ENCODE measurements around the gene YEATS4.
"Not testable (repeated sequence)": the region's sequence is repeated elsewhere in the genome, so short reads cannot be mapped to it uniquely, and the experiment has no call there.

YEATS4 gene

DNA sequence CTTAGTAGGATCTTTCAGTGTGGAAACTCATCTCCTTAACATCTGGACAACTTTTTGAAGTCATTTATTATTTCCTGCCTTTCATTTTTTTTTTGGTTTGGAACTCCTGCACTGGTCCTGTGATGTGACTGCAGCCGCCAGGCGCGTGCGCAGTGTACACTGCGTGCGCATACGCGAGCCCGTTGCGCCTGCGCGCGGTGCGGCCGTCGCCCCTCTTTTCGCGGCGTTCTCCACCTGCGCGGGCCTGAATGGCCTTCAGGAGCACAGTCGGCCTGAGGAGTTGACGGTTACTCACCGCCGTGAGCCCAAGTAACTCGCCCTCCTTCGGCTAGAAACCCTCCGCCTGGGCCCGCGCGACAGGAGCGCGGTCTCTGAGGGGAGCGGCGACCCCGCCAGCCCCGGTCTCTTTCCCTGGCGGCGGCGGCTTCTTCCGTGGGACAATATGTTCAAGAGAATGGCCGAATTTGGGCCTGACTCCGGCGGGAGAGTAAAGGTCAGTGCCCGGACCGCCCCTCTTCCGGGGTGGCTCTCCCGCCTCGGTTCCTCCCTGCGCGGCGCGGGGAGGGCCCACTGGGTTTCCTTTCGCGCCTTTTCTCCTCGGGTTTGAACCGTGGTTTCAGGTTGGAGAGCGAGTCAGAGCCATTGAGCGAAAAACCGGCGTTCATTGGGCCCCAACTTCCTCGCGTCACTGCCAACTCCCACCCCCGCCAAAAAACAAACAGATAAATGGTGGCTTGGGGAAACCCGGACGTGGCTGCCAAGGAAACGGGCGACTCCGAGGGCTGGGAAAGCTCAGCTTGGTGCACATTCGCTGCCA, at the start of gene YEATS4:
YEATS4 (plus strand) TSS at position 213 of the 817 bp plus-strand sequence; CDS start at position 443, 230 bp downstream.
- DNase-seq = peak; percentile 96

DNA sequence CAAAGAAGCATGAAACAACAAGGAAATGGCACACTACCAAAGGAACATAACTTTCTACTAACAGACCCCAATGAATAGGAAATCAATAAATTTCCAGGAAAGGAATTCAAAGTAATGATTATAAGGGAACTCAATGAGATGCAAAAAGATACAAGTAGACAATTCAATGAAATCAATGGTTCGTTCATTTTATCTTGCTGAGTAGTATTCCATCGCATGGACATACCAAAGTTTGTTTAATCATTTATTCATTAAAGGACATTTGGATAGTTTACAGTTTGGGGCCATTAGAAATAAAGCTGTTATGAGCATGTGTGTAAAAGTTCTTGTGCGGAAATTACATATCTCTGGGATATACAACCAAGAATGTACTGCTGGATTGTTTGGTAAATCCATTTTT, 46.3 kb upstream of the YEATS4 start:
- DNase-seq = no peak

DNA sequence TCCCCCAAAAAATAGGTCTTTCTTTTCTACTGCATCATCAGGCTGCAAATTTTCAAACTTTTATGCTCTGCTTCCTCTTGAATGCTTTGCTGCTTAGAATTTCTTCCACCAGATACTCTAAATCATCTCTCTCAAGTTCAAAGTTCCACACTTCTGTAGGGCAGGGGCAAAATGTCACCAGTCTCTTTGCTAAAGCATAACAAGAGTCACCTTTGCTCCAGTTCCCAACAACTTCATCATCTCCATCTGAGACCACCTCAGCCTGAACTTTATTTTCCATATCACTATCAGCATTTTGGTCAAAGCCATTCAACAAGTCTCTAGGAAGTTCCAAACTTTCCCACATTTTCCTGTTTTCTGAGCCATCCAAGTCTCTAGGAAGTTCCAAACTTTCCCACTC, 42.8 kb upstream of the YEATS4 start:
- not testable (repeated sequence) for DNase-seq

DNA sequence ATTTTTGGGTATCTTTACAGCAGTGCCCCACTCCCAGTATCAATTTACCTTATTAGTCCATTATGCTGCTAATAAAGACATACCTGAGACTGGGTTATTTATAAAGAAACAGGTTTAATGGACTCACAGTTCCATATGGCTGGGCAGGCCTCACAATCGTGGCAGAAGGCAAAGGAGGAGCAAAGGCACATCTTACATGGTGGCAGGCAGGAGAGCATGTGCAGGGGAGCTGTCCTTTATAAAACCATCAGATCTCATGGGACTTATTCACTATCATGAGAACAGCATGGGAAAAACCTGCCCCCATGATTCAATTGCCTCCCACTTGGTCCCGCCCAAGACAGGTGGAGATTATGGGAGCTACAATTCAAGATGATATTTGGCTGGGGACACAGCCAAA, 42.3 kb upstream of the YEATS4 start:
- DNase-seq = not testable (repeated sequence)

DNA sequence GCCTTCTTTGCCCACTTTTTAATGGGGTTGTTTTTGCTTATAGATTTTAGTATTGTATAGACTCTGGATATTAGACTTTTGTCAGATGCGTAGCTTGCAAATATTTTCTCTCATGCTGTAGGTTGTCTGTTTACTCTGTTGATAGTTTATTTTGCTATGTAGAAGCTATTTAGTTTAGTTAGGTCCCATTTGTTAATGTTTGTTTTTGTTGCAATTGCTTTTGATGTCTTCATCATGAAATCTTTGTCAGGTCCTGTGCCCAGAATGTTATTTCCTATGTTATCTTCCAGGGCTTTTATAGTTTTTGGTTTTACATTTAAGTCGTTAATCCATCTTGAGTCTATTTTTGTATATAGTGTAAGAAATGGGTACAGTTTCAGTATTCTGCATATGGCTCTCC, 41.3 kb upstream of the YEATS4 start:
- DNase-seq = no peak

DNA sequence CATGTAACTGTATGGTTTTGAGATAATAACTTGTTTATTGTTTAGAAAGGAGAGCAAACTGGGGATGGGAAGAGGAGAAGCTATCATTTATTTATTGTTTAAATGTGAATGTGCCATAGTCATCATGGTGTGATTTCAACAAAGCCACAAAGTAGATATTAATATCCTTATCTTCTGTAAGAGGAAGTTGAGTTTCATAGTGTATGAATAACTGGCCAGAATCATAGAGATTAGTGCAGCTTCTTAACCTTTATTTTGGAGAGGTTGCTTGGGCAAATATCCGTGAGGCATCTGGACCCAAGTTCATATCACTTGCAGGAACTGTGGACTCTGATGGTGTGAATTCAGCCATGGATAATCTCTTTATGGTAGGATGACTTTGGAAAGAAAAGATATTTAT, 38.2 kb upstream of the YEATS4 start:
- no peak for DNase-seq

DNA sequence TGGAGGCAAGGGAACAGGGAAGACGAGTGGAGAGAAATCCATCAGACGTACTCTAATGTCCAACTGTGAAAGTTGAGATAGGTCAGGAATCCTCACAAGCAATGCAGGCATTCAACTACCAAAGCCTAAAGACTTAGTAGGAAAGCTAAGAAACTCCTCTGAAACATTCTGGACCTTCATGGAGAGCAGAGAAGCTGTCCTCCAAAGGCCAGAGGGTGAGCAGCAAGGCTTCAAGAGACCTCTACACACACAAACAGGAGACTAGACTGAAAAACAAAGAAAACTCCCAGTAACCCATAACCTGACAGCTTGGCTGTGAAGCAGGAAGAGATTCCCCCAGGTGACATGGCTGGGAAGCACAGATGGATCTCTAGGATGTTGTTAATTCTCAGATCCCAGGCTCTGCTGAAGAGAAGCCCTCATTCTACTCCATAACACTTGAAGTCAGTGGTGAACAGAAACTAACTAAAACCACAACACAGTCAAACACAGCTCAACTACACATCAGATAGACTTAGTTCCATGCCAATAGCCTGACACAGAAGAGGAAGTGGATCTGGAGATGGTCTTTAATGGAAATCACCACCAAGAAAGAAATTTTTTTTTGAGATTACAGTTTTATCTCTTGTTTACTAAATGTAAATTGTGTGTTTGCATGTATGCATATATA, 34.6 kb upstream of the YEATS4 start:
- no peak for DNase-seq

DNA sequence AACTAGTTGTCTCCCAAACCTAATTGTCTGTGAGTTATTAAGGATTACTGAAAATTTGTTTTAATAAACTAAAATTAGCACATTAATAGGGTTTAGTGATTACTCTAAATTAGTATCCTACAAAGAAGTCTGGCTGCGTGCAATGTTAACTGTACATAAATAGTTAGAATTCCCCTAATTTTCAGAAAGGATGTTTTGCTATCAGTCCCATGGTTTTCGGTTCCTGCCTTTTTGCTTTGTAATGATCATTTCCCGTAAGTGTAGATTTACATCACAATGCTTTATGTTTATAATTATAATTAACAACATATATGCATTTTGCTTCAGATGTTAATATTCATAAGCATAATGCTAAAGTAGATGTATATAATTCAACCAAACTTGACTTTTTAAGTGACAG, 31.1 kb upstream of the YEATS4 start:
- DNase-seq = no peak

DNA sequence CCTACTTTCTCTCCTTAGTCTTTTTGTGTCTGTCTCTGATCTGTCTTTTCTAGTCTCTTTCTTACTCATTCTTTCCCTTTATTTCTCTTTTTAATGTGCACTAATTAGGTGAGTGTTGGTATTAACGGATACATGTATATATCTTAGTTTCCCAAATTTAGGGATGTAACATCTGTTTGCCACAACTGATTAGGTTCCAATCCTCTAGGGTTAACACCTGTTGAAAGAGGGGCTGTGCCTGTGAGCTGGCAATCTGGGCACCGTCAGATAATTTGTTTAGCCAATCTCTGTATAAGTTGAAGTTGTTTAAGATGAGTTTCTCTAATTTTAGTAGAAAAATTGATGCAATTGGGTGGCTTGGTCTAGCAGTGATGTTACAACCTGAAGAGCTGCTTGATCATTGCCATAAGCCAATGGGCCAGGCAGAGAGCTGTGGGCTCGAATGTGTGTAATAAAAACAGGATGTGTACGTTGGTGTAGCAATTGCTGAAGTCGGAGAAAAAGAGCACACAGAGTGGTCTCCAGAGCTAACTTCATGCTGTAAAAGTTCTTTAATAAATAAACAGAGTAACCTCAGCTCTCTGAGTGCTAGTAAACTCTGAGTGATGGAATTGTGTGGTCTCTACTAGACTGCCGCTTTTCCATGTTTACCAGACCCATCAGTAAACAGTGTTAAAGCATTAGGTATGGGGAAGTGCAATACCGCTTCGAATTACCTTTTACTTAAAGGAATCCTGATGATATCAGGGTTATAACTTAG, 29.7 kb upstream of the YEATS4 start:
- DNase-seq = no peak

DNA sequence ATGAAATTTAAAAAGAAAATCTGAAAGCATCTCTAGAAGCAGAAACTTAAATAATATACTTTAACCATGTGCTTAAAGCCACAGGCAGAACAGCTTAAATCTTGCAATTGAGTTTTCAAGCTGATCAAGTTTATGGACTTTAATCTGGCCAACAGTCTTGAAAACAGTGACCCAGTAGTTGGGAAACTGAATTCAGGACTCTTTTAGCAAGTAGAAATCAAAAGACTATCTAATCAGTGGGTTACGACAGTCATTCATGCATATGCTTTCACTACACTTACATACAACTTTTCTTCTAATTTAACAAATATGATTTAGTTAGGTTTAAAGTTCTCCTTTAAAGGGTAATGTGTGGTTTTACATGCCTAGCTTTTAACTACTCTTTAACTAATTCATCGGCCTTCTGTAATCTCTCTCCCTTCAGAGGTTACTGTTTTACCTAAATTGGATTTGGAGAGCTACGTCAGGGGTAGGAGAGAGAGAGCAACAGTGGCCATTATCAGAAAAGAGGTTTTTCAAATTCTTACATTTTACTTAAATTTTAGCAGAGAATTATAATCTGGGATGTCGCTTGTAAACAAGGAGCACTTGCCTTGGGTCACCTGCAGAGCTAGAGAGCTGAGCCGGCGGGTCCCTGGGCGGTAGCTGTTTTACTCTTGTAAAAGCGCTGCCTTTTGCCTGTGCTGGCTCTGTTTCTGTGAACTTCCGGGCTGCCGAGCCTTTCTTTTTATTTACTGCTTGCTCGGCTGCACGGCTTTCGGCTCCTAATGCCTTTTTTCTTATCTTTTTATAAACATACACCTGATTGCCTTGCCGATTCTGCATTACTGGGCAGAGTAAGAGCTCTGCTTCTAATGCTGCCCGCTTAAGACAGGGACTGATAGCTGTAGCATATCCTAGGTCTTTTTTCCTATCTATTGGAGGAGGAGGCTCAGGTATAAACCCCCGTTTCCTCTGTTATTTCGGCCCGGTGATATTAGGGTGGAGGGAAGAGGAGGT, 28.8 kb upstream of the YEATS4 start:
- no peak for DNase-seq

DNA sequence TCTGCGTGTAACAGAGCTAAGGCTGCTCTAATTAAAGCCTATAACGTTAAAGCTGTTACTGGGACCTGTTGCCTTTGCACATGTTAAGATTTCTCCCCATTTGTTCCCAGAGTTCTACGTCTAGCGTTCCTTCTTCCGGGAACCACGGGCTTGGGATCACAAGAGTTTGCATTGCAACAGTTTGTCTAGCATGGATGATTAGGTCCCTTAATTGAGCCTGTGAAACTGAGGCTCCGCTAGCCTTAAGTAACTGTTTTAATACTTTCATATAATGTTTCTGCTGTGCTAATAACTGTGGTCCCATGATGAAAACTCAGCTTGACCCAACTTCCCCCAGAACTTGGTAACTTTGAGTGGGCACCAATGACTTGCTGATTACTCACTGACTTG, 28.0 kb upstream of the YEATS4 start:
- no peak for DNase-seq

DNA sequence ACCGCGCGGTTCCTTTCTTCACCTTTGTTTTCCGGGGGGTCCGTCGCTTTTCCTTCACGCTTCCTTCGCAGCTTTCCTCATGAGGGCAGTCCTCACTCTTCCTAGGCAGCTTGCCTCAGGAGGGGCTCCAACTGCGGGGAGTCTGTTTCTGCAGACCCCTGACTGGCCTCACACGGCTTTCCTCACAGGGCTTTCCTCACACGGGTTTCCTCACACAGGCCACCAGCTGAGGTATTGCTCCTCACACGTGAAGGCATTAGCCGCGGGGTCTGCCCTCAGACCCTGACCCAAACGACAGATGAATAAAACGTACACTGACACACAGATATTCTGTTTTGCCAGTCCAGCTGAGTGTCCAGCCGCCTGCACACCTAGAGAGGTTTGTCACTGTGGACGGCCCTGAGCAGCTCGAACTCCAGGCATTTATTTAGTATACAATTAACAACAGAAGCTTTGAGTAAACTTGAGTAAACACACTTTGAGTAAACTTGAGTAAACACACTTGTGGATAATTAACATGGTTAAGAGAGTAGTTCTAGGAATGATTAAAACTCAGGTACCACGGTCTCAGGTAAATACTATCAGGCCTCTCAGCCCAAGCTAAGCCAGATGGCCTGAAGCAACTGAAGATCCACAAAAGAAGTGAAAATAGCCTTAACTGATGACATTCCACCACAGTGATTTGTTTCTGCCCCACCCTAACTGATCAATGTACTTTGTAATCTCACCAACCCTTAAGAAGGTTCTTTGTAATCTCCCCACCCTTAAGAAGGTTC, 27.4 kb upstream of the YEATS4 start:
- DNase-seq = no peak

DNA sequence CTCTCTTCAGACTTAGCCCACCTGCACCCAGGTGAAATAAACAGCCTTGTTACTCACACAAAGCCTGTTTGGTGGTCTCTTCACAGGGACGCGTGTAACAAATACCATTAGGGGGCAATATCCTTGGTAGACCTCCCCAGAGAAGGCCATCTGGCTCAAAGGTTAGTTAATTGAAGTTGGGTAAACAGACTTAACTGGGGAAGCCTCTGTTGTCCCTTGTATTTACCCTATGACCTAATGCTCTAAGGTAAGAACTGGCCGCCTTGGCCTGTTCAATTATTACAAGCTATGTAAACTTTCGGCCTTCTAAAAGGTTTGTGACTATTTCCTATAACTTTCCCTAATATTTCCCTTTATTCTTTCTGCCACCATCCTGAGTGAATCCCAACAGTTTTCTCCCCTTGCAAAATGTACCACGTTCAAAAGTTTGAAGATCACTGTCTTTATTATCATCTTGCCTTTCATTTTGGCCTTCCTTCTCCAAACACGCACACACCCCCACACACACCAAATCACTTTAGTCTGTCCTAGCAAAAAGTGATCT, 26.7 kb upstream of the YEATS4 start:
- DNase-seq = no peak

DNA sequence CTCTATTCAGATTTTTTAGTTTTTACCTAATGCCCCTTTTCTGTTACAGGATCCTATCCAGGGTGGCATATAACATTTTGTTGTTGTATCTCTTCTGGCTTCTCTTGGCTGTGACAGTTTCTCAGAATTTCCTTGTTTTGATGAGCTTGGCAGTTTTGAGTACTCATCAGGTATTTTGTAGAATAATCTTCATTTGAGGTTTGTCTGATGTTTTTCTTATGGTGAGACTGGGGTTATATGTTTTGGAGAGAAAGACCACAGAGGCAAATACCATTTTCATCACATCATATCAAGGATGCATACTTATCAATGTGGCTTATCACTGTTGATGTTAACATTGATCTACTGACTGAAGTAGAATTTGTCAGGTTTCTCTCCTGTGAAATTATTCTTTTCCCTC, 25.4 kb upstream of the YEATS4 start:
- no peak for DNase-seq

DNA sequence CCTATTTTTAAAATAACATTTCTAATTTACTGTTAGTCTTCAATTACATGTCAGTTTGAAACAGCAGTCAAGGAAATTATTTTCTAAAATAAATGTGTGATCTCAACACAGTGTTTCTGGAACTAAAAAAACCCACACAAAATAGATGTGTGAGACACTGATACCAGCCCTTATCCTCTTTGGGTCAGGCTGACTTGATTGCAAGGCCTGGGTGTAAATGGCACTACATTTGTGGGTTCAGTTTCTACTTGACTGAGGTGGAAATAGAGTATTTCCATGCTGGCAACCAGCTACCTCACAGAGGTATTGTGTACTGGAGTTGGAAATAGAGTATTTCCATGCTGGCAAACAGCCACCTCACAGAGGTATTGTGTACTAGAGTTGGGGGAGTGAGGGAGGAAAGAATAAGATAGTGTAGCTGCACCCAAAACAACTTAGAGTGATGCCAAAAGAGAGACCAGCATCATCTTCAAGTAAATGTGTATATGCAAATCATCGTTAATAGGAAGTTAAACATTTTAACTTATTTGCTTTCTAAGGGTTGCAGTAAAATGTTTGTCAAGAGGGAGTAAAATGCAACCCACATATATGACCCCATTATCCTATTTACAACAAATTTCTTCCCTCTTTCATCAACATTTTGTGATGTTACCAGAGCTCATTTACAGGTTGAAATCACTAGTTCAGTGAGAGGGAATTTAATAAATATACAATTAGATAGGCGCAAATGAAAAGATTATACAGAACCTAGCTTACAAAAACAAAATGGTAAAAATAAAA, 22.0 kb upstream of the YEATS4 start:
- no peak for DNase-seq

DNA sequence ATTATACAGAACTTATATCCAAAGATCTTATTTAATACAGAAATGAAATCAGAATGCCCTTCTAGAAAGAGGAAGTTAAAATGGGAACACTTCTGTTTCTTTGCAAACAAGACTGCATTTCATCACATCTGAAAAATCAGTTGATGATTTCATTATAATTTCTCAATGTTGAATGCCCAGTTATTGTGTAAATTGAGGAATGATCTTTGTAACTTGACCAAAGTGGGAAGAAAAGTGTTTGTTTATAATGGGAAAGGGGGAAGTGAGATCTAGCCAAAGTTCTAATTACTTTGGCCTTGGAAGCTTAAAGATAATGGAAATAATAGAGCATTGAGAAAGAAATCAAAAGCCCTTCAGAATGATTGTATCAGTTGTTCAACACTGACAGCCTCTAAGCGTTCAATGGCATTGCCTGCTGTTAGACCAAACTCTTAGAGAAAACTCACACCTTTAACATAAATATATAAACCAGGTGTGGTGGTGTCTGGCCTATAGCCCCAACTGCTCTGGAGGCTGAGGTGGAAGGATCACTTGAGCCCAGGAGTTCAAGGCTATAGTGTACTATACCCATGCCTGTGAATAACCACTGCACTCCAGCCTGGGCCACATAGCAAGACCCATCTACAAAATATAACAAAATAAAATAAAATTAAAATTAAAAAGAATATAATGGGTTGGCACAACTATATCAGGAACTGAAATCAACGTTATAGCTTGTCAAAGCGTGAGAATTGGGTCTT, 21.3 kb upstream of the YEATS4 start:
- DNase-seq = no peak

DNA sequence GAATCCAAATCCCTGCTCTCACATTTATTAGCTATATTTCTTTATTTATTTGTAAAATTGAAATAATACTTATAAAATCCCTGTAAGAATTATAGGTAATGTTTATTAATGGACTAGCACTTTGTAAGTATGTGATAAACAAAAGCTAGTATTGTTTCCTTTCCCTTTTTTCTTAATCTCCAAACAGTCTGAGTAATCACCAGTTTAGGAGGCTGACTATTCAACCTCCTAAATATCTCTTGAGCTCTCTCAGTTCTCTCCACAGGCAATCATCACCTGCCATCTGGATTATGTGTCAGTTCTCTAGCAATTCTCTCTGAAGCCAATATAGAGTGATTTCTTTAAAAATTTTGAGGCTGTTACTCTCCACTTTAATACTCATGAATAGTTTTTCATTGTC, 20.6 kb upstream of the YEATS4 start:
- DNase-seq = no peak

DNA sequence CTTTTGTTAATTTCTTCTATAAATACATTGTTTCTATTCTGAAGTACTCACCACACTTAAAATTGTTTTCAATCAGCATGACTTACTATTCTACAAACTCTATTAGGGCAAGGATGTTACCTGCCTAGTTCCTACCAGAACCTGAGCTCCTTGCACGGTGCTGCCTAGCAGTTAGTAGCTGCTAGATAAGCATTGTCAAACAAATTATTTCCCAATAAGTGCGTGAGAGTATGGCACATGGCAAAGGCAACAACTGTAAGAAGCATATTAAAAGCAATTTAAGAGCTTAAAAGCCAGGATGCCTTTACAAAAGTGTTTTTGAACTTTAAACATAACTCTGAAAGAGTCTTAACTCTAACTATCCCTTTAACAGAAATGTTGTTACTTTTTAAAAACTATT, 19.5 kb upstream of the YEATS4 start:
- DNase-seq = no peak

DNA sequence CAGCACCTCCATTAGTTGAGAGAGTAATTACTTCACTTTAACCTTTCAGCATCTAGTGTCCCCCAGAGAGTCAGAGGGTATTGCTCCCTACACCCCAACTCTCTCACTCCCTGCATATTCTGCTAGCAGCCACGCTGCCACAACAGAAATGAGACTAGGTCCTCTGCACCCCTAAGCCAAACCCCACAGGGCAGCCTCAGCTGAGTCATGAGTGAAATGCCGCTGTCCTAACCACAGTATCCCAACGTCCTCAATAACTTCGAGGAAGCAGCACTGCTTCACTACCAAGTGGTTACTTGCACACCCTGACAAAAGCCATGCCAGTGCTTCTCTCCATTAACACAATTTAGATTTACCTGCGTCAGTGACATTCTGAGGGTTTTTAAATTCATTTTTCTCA, 18.2 kb upstream of the YEATS4 start:
- DNase-seq = no peak

DNA sequence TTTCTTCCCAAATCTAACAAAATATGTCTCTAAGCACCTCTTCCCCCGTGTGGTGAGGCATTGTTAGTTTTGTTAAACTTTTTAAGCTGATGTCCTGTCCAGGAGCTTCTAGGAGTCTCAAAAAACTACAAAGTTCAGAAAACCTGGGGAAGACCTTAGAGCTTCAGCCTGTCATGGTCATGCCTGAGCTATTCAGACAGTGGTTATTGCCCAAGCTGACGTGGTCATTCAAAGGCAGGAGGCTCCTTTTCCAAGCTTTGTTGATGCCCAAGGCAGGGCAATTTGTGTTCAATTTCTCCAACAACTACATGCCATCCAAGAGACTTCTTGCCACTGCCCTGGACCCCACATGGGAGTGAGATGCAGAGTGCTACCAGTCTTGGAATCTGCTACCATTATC, 17.1 kb upstream of the YEATS4 start:
- no peak for DNase-seq
